OCI-LY1 (cell line): ENCODE measurements around the gene SLCO4A1.

ENCODE experiments used
- H2AFZ ChIP-seq: fragments of 200-600 bp; sonication (generic), shearing (Covaris generic); 2 replicates; pipeline ENCODE4 v1.6.0; 2014; ENCODE audit warnings: antibody characterized with exemption, mild to moderate bottlenecking, low read length
- H3F3A ChIP-seq: fragments of 200-600 bp; sonication (generic), shearing (Covaris generic); 2 replicates; pipeline ENCODE4 v1.6.0; 2014; ENCODE audit warnings: mild to moderate bottlenecking, antibody characterized with exemption, low read length, moderate library complexity; ENCODE audit not compliant: insufficient read depth
- H3K27ac ChIP-seq: fragments of 200-600 bp; sonication (generic); 2 replicates; pipeline ENCODE4 v1.5.1; 2014; ENCODE audit warnings: low read length, mixed run types, mild to moderate bottlenecking, low read depth; ENCODE audit not compliant: poor library complexity, severe bottlenecking
- H3K27me3 ChIP-seq: fragments of 200-600 bp; sonication (generic); 2 replicates; pipeline ENCODE4 v1.6.0; 2014; ENCODE audit warnings: antibody characterized with exemption, mild to moderate bottlenecking, low read length, moderate library complexity; ENCODE audit not compliant: insufficient read depth
- H3K36me3 ChIP-seq: fragments of 200-600 bp; sonication (generic); 2 replicates; pipeline ENCODE4 v1.6.1; 2014; ENCODE audit warnings: mild to moderate bottlenecking, antibody characterized with exemption, low read length, moderate library complexity, mixed read lengths; ENCODE audit not compliant: insufficient read depth
- H3K4me1 ChIP-seq: fragments of 200-600 bp; sonication (generic); 2 replicates; pipeline ENCODE4 v1.5.1; 2014; ENCODE audit warnings: mild to moderate bottlenecking, low read length, moderate library complexity; ENCODE audit not compliant: insufficient read depth, severe bottlenecking
- H3K4me2 ChIP-seq: fragments of 200-600 bp; sonication (generic), shearing (Covaris generic); 2 replicates; pipeline ENCODE4 v1.6.1; 2014; ENCODE audit warnings: low read length
- H3K4me3 ChIP-seq: fragments of 200-600 bp; sonication (generic); 2 replicates; pipeline ENCODE4 v1.5.1; 2014; ENCODE audit warnings: low read length, low read depth, mild to moderate bottlenecking, mixed read lengths; ENCODE audit not compliant: poor library complexity, severe bottlenecking
- H3K79me2 ChIP-seq: fragments of 200-600 bp; shearing (Covaris generic); 2 replicates; pipeline ENCODE4 v1.6.1; 2016; ENCODE audit warnings: mixed run types, low read length, mixed read lengths; ENCODE audit not compliant: insufficient read depth
- H3K9ac ChIP-seq: fragments of 200-600 bp; sonication (generic), shearing (Covaris generic); 2 replicates; pipeline ENCODE4 v1.6.1; 2014; ENCODE audit warnings: mild to moderate bottlenecking, low read length, mixed read lengths
- H3K9me2 ChIP-seq: fragments of 200-600 bp; sonication (generic), shearing (Covaris generic); 2 replicates; pipeline ENCODE4 v1.6.1; 2014; ENCODE audit warnings: low read depth, mild to moderate bottlenecking, low read length, mixed read lengths
- H3K9me3 ChIP-seq: fragments of 200-600 bp; shearing (Covaris generic); 2 replicates; pipeline ENCODE4 v1.6.1; 2014; ENCODE audit warnings: low read length, mixed read lengths
- H4K20me1 ChIP-seq: fragments of 200-600 bp; sonication (generic), shearing (Covaris generic); 2 replicates; pipeline ENCODE4 v1.6.0; 2016; ENCODE audit warnings: mild to moderate bottlenecking, low read length; ENCODE audit not compliant: insufficient read depth
- CTCF ChIP-seq: fragments of 200-600 bp; sonication (generic), shearing (Covaris generic); IDR thresholded peaks from 2 replicates; pipeline ENCODE4 v1.5.1; 2017; ENCODE audit warnings: mild to moderate bottlenecking, antibody characterized with exemption, low read length, moderate library complexity, mixed read lengths
- EZH2 ChIP-seq: fragments of 200-600 bp; sonication (generic), shearing (Covaris generic); IDR thresholded peaks from 2 replicates; pipeline ENCODE4 v1.8.0; 2017; ENCODE audit warnings: borderline replicate concordance, mixed run types, mild to moderate bottlenecking, antibody characterized with exemption, low read length, moderate library complexity, mixed read lengths

SLCO4A1 gene

DNA sequence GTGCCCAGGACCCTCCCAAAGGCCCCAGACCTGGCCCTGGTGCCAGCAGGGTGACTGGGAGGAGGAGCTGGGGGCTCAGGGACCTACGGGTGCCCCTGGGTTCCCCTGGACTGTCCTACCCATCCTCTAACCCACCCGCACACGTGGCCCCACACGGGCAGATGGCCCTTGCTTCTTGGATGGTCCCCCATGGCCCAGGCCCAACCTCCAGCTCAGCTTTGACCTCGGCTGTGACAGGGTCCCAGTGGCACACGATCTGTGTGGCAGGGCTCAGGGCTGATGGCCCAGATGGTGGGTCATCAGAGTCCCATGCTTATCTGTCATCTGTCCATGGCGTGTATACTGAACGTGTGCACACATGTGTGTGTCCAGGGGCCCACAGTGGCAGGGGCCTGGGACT is 70.3 kb downstream of the SLCO4A1 start:
- no peaks in the 10 kb centered on the region for H3K36me3 ChIP-seq
- H3K9ac ChIP-seq: no peak overlapping the region
- no peak overlapping the region for H2AFZ ChIP-seq
- H3K4me1 ChIP-seq: peaks cover 4% of the 10 kb centered on the region
- TF ChIP-seq EZH2 (no peak), CTCF (no peak)
- H3K9me2 ChIP-seq: no peaks in the 10 kb centered on the region
- no peak overlapping the region for H3K4me2 ChIP-seq
- H3F3A ChIP-seq: no peaks in the 10 kb centered on the region
- H3K27me3 ChIP-seq: no peaks in the 10 kb centered on the region; the same call in 1 of the 2 replicates
- no peak overlapping the region for H3K4me3 ChIP-seq
- H4K20me1 ChIP-seq: no peaks in the 10 kb centered on the region
- no peak overlapping the region for H3K27ac ChIP-seq
- H3K9me3 ChIP-seq: no peaks in the 10 kb centered on the region
- no peaks in the 10 kb centered on the region for H3K79me2 ChIP-seq

- H3K27ac ChIP-seq: no peak overlapping the region
- H2AFZ ChIP-seq: no peak overlapping the region
- H3K9me2 ChIP-seq: no peaks in the 10 kb centered on the region
- no peaks in the 10 kb centered on the region; the same call in 1 of the 2 replicates for H3K27me3 ChIP-seq
- peaks cover 4% of the 10 kb centered on the region for H3K4me1 ChIP-seq
- no peaks in the 10 kb centered on the region for H3K9me3 ChIP-seq
- H3K4me2 ChIP-seq: no peak overlapping the region
- H3K79me2 ChIP-seq: no peaks in the 10 kb centered on the region
- TF ChIP-seq EZH2 (no peak), CTCF (no peak)
- no peak overlapping the region for H3K9ac ChIP-seq
- H3K4me3 ChIP-seq: no peak overlapping the region
- H3F3A ChIP-seq: no peaks in the 10 kb centered on the region
- no peaks in the 10 kb centered on the region for H3K36me3 ChIP-seq
- H4K20me1 ChIP-seq: no peaks in the 10 kb centered on the region
Observed at GRCh38 chr20:62714006-62714405, 71.7 kb downstream of the SLCO4A1 start.

DNA sequence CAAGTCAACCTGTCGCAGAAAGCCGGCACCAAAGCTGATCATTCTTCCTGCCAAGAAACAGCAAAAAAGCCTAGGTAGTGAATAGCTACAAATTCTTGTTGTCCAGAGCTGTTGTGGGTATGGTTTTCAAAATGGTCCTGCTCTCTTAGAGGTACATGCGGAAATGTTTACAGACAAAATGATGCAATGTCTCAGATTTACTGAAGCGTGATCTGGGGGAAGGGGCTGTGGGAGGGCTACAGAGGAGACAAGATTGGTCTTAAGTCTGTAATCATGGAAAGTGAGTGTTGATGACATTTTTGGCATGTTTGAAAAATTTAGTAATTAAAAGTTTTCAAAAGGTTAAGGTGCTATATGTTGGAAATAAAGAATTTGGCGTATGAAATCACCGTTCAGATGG is 72.5 kb downstream of the SLCO4A1 start:
- Histone ChIP-seq H3K9ac (no peak overlapping the region), H3K27me3 (peaks cover 4% of the 10 kb centered on the region; the same call in 1 of the 2 replicates), H3K9me2 (no peaks in the 10 kb centered on the region), H3K36me3 (no peaks in the 10 kb centered on the region), H3K4me1 (peaks cover 4% of the 10 kb centered on the region), H3F3A (no peaks in the 10 kb centered on the region), H3K4me3 (no peak overlapping the region), H3K9me3 (no peaks in the 10 kb centered on the region), H4K20me1 (no peaks in the 10 kb centered on the region), H3K79me2 (no peaks in the 10 kb centered on the region), H2AFZ (no peak overlapping the region), H3K4me2 (no peak overlapping the region), H3K27ac (no peak overlapping the region)
- TF ChIP-seq EZH2: no peak
- no peak for TF ChIP-seq CTCF
